Stimulated activated naive CD8-positive, alpha-beta T cell treated with anti-CD3 and anti-CD28 coated beads, Interleukin-15, Interleukin-2, amounts not matched to agents 100 ng/mL and 50 ng/mL, for 24 hours (primary cell): ENCODE data around the gene ENDOD1.
A peak's percentile ranks its signal among the peaks of the same experiment; 100 is the strongest.

Source experiments
- H3K27ac Mint-ChIP-seq: one replicate; pipeline ENCODE4 v1.8.0; 2021; ENCODE audit warnings: mild to moderate bottlenecking, mixed read lengths
- H3K27me3 Mint-ChIP-seq: one replicate; pipeline ENCODE4 v1.8.0; 2021; ENCODE audit warnings: mixed read lengths
- H3K36me3 Mint-ChIP-seq: one replicate; pipeline ENCODE4 v1.8.0; 2021; ENCODE audit warnings: low read depth, mixed read lengths
- H3K4me1 Mint-ChIP-seq: one replicate; pipeline ENCODE4 v1.8.0; 2021; ENCODE audit warnings: low read depth, mixed read lengths
- H3K4me3 Mint-ChIP-seq: one replicate; pipeline ENCODE4 v1.8.0; 2021; ENCODE audit warnings: mild to moderate bottlenecking, mixed read lengths
- H3K9me3 Mint-ChIP-seq: one replicate; pipeline ENCODE4 v1.8.0; 2021; ENCODE audit warnings: mixed read lengths

Gene ENDOD1

GRCh38 chr11:95150956-95151684, 61.5 kb downstream of the ENDOD1 start:
- Mint-ChIP-seq H3K4me3 (peak overlapping the region; percentile 87), H3K36me3 (no peaks in the 10 kb centered on the region), H3K9me3 (no peaks in the 10 kb centered on the region), H3K4me1 (peaks cover 69% of the 10 kb centered on the region), H3K27me3 (no peaks in the 10 kb centered on the region), H3K27ac (peak overlapping the region; percentile 93)

GRCh38 chr11:95152876-95153856, 63.5 kb downstream of the ENDOD1 start:
- peaks cover under 1% of the 10 kb centered on the region for H3K36me3 Mint-ChIP-seq
- H3K9me3 Mint-ChIP-seq: peaks cover 2% of the 10 kb centered on the region
- peak overlapping the region; percentile 81 for H3K27ac Mint-ChIP-seq
- no peaks in the 10 kb centered on the region for H3K27me3 Mint-ChIP-seq
- H3K4me1 Mint-ChIP-seq: peaks cover 70% of the 10 kb centered on the region
- H3K4me3 Mint-ChIP-seq: peak overlapping the region; percentile 87

- H3K36me3 Mint-ChIP-seq: peaks cover 4% of the 10 kb centered on the region
Observed at GRCh38 chr11:95153857-95154246, 64.2 kb downstream of the ENDOD1 start.

GRCh38 chr11:95154514-95154913, 64.9 kb downstream of the ENDOD1 start:
- peaks cover 63% of the 10 kb centered on the region for H3K4me1 Mint-ChIP-seq
- H3K27ac Mint-ChIP-seq: no peak overlapping the region

More at GRCh38 chr11:95153857-95154246, 64.2 kb downstream of the ENDOD1 start:
- Mint-ChIP-seq H3K27me3 (no peaks in the 10 kb centered on the region), H3K4me3 (peak overlapping the region; percentile 87), H3K27ac (peak overlapping the region; percentile 81), H3K9me3 (peaks cover 4% of the 10 kb centered on the region), H3K4me1 (peaks cover 69% of the 10 kb centered on the region)

GRCh38 chr11:95155385-95155784, 65.7 kb downstream of the ENDOD1 start:
- H3K9me3 Mint-ChIP-seq: peaks cover 4% of the 10 kb centered on the region
- peaks cover 4% of the 10 kb centered on the region for H3K36me3 Mint-ChIP-seq
- H3K4me1 Mint-ChIP-seq: peaks cover 56% of the 10 kb centered on the region
- no peak overlapping the region for H3K4me3 Mint-ChIP-seq
- H3K27me3 Mint-ChIP-seq: no peaks in the 10 kb centered on the region
- no peak overlapping the region for H3K27ac Mint-ChIP-seq

More at GRCh38 chr11:95154514-95154913, 64.9 kb downstream of the ENDOD1 start:
- H3K9me3 Mint-ChIP-seq: peaks cover 4% of the 10 kb centered on the region
- no peaks in the 10 kb centered on the region for H3K27me3 Mint-ChIP-seq
- no peak overlapping the region for H3K4me3 Mint-ChIP-seq
- H3K36me3 Mint-ChIP-seq: peaks cover 4% of the 10 kb centered on the region

GRCh38 chr11:95156133-95156721, 66.6 kb downstream of the ENDOD1 start:
- Mint-ChIP-seq H3K4me3 (no peak overlapping the region), H3K27ac (no peak overlapping the region), H3K36me3 (peaks cover 4% of the 10 kb centered on the region), H3K4me1 (peaks cover 51% of the 10 kb centered on the region), H3K27me3 (no peaks in the 10 kb centered on the region), H3K9me3 (peaks cover 4% of the 10 kb centered on the region)

- H3K4me3 Mint-ChIP-seq: no peak overlapping the region
- H3K4me1 Mint-ChIP-seq: peaks cover 43% of the 10 kb centered on the region
- peaks cover 4% of the 10 kb centered on the region for H3K36me3 Mint-ChIP-seq
- H3K27me3 Mint-ChIP-seq: no peaks in the 10 kb centered on the region
- no peak overlapping the region for H3K27ac Mint-ChIP-seq
- peaks cover 4% of the 10 kb centered on the region for H3K9me3 Mint-ChIP-seq
Observed at GRCh38 chr11:95156916-95157541, 67.4 kb downstream of the ENDOD1 start.

- peak overlapping the region; percentile 32 for H3K27ac Mint-ChIP-seq
- H3K4me1 Mint-ChIP-seq: peaks cover 39% of the 10 kb centered on the region
- H3K27me3 Mint-ChIP-seq: no peaks in the 10 kb centered on the region
- peak overlapping the region; percentile 18 for H3K4me3 Mint-ChIP-seq
- H3K9me3 Mint-ChIP-seq: peaks cover 4% of the 10 kb centered on the region
- peaks cover 6% of the 10 kb centered on the region for H3K36me3 Mint-ChIP-seq
Observed at GRCh38 chr11:95157824-95158223, 68.2 kb downstream of the ENDOD1 start.

- H3K4me3 Mint-ChIP-seq: no peak overlapping the region
- H3K27ac Mint-ChIP-seq: no peak overlapping the region
- no peaks in the 10 kb centered on the region for H3K27me3 Mint-ChIP-seq
- peaks cover 9% of the 10 kb centered on the region for H3K36me3 Mint-ChIP-seq
- peaks cover 32% of the 10 kb centered on the region for H3K4me1 Mint-ChIP-seq
- H3K9me3 Mint-ChIP-seq: peaks cover 4% of the 10 kb centered on the region
Observed at GRCh38 chr11:95161248-95161647, 71.6 kb downstream of the ENDOD1 start.

GRCh38 chr11:95163106-95163505, 73.5 kb downstream of the ENDOD1 start:
- H3K9me3 Mint-ChIP-seq: peaks cover 3% of the 10 kb centered on the region
- H3K4me3 Mint-ChIP-seq: no peak overlapping the region
- H3K4me1 Mint-ChIP-seq: peaks cover 21% of the 10 kb centered on the region
- H3K27me3 Mint-ChIP-seq: no peaks in the 10 kb centered on the region
- peak overlapping the region; percentile 65 for H3K27ac Mint-ChIP-seq
- H3K36me3 Mint-ChIP-seq: peaks cover 9% of the 10 kb centered on the region

GRCh38 chr11:95165638-95166037, 76.0 kb downstream of the ENDOD1 start:
- H3K4me1 Mint-ChIP-seq: peaks cover 16% of the 10 kb centered on the region
- H3K36me3 Mint-ChIP-seq: peaks cover 5% of the 10 kb centered on the region
- H3K27me3 Mint-ChIP-seq: no peaks in the 10 kb centered on the region
- H3K27ac Mint-ChIP-seq: no peak overlapping the region
- H3K9me3 Mint-ChIP-seq: no peaks in the 10 kb centered on the region
- H3K4me3 Mint-ChIP-seq: no peak overlapping the region

- Mint-ChIP-seq H3K36me3 (peaks cover 5% of the 10 kb centered on the region), H3K4me1 (peaks cover 16% of the 10 kb centered on the region), H3K4me3 (no peak overlapping the region), H3K9me3 (no peaks in the 10 kb centered on the region), H3K27me3 (no peaks in the 10 kb centered on the region), H3K27ac (no peak overlapping the region)
Observed at GRCh38 chr11:95166781-95167180, 77.1 kb downstream of the ENDOD1 start.

GRCh38 chr11:95170294-95170693, 80.6 kb downstream of the ENDOD1 start:
- H3K9me3 Mint-ChIP-seq: no peaks in the 10 kb centered on the region
- H3K27ac Mint-ChIP-seq: no peak overlapping the region
- H3K4me3 Mint-ChIP-seq: no peak overlapping the region
- peaks cover under 1% of the 10 kb centered on the region for H3K36me3 Mint-ChIP-seq
- H3K4me1 Mint-ChIP-seq: no peaks in the 10 kb centered on the region
- H3K27me3 Mint-ChIP-seq: no peaks in the 10 kb centered on the region

GRCh38 chr11:95175818-95176380, 86.3 kb downstream of the ENDOD1 start:
- H3K27ac Mint-ChIP-seq: no peak overlapping the region
- no peaks in the 10 kb centered on the region for H3K27me3 Mint-ChIP-seq
- peaks cover 4% of the 10 kb centered on the region for H3K4me1 Mint-ChIP-seq
- peaks cover 21% of the 10 kb centered on the region for H3K36me3 Mint-ChIP-seq
- H3K4me3 Mint-ChIP-seq: no peak overlapping the region
- no peaks in the 10 kb centered on the region for H3K9me3 Mint-ChIP-seq
